CD4-positive, CD25-positive, alpha-beta regulatory T cell (primary cell): ENCODE results near the gene C1orf35. TPM values are rescaled to one million over a fixed set of nuclear protein-coding genes. Genes with fewer than 3 reads are reported as not detected.
A peak's percentile ranks its signal among the peaks of the same experiment; 100 is the strongest.

Source experiments
- ATAC-seq, 2 donors: fragments of 150-1000 bp; cut with Tn5 transposase; one replicate each; pipeline ENCODE4 v1.10.0; 2021; ENCODE audit warnings: low read depth in 2 of 2, moderate number of reproducible peaks in 2 of 2, moderate library complexity in 1 of 2
- DNase-seq, 3 donors: peaks; one replicate each; pipeline versions ENCODE4 v3.0.0 to v3.0.0-alpha.2; 2012 to 2022; ENCODE audit warnings: mixed read lengths in 1 of 3
- H3K27ac ChIP-seq: one replicate; pipeline ENCODE4 v1.7.0; 2013; ENCODE audit warnings: mild to moderate bottlenecking, low read length; ENCODE audit not compliant: insufficient read depth, poor library complexity, severe bottlenecking
- H3K27me3 ChIP-seq: one replicate; pipeline ENCODE4 v1.7.0; 2013; ENCODE audit warnings: low read length; ENCODE audit not compliant: control insufficient read depth, insufficient read depth
- H3K36me3 ChIP-seq: one replicate; pipeline ENCODE4 v1.7.0; 2013; ENCODE audit warnings: mild to moderate bottlenecking, low read length, moderate library complexity; ENCODE audit not compliant: control insufficient read depth, insufficient read depth
- H3K4me1 ChIP-seq: 2 replicates; pipeline ENCODE4 v1.7.0; 2013; ENCODE audit warnings: mild to moderate bottlenecking, low read length; ENCODE audit not compliant: insufficient read depth, control insufficient read depth, poor library complexity, severe bottlenecking
- H3K4me3 ChIP-seq: one replicate; pipeline ENCODE4 v1.7.0; 2013; ENCODE audit warnings: low read depth, mild to moderate bottlenecking, low read length, moderate library complexity
- H3K9me3 ChIP-seq, 2 experiments: 1 replicate in 1 of 2; 2 replicates in 1 of 2; pipeline ENCODE4 v1.7.0; 2013; ENCODE audit warnings: low read length in 2 of 2, mild to moderate bottlenecking in 1 of 2, moderate library complexity in 1 of 2; ENCODE audit not compliant: control insufficient read depth in 2 of 2
- H3K27ac Mint-ChIP-seq, 3 donors: one replicate each; pipeline ENCODE4 v1.8.0; 2020 to 2022; ENCODE audit warnings: mild to moderate bottlenecking in 3 of 3, mixed read lengths in 3 of 3, moderate library complexity in 2 of 3
- H3K27me3 Mint-ChIP-seq: one replicate; pipeline ENCODE4 v1.8.0; 2022; ENCODE audit warnings: mild to moderate bottlenecking, mixed read lengths
- H3K36me3 Mint-ChIP-seq: one replicate; pipeline ENCODE4 v1.8.0; 2020; ENCODE audit warnings: mixed read lengths
- H3K4me1 Mint-ChIP-seq, 4 donors: one replicate each; pipeline ENCODE4 v1.8.0; 2020 to 2022; ENCODE audit warnings: mixed read lengths in 4 of 4, mild to moderate bottlenecking in 1 of 4
- H3K4me3 Mint-ChIP-seq, 4 donors: one replicate each; pipeline ENCODE4 v1.8.0; 2020 to 2022; ENCODE audit warnings: mild to moderate bottlenecking in 4 of 4, mixed read lengths in 4 of 4, moderate library complexity in 3 of 4
- H3K9me3 Mint-ChIP-seq, 7 donors: one replicate each; pipeline ENCODE4 v1.8.0; 2020 to 2022; ENCODE audit warnings: mixed read lengths in 7 of 7, mild to moderate bottlenecking in 3 of 7, moderate library complexity in 2 of 7
- polyA plus RNA-seq, 4 donors: library from polyadenylated mRNA; unstranded; fragments of 300-500 nt; fragmentation: Illumina TruSeq; gene quantifications; one replicate each; pipeline ENCODE4 v1.2.3, GENCODE V29; 2021
- total RNA-seq: library from RNA; stranded (reverse); gene quantifications from one replicate; pipeline ENCODE4 v1.2.3, GENCODE V29; 2022

C1orf35 gene
- total and polyA plus RNA-seq, 5 donors from 2014 or later, result 18.0 to 24.0 (median 21.4) TPM

DNA sequence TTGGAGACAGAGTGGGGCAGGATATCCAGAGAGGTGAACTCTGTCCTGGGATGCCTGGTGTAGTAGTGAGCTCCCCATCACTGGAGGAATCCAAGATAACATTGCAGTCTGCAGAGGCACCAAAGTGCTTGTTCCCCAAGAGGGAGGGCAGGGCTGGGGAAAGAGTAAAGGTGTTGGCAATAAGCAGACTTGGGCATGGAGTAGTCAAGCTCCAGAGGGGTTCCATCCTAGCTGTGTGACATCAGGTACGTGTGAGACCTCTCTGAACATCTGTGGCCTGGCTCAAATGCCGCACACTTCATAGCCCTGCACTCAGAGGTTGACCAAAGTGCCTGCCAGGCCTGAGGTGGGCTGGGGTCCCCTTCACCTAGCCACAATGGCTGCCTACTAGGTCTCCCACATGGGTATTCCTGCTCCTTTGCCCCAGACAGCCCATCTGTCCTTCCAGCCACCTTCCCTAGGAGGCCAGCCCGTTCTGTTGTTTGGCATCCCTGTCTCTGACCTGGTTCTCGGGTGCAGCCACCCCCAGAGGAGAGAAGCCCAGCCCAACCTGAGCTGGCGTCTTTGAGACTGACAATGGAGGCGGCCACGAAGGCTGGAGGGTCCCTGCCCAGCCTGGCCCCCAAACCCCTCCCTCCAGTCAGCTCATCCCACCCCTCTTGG lies 23.4 kb downstream of the C1orf35 start:
- Histone ChIP-seq H3K27me3 (no peaks in the 10 kb centered on the region), H3K36me3 (no peaks in the 10 kb centered on the region), H3K4me3 (no peak overlapping the region), H3K27ac (no peak overlapping the region), H3K9me3 (no peaks in the 10 kb centered on the region), H3K4me1 (peaks cover 31% of the 10 kb centered on the region)
- no peak for DNase-seq
- Mint-ChIP-seq H3K36me3 (no peaks in the 10 kb centered on the region), H3K27me3 (no peaks in the 10 kb centered on the region), H3K4me3 (peak overlapping the region; percentile 68 to 89 (median 76)), H3K27ac (peak overlapping the region in 1 of 3 donors; percentile 14), H3K4me1 (peaks cover 5 to 42% (median 23%) of the 10 kb centered on the region in 4 donors), H3K9me3 (no peaks in the 10 kb centered on the region)
- no peak for ATAC-seq

DNA sequence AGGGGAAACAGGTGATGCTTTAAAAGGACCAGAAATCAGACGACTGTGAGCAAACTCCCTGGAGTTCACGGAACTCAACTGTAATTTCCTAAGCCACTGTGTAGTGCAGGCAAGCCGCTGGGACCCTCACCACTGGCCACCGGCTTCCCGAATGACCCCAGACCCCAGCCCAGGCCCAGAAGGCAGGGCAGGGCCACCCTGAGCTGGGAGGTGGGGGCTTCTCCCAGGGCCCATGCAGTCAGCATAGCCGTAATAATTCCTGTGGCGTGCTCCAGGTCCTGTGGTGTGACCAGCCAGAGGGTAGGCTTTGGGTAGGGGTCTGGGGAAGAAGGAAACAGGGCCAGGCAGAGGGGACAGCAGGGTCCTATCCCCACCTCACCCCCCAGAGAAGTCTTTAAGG lies 24.1 kb downstream of the C1orf35 start:
- H3K4me3 Mint-ChIP-seq, result peak overlapping the region in 2 of 4 donors; percentile 72 to 89
- no peak for ATAC-seq
- no peaks in the 10 kb centered on the region for H3K9me3 ChIP-seq
- H3K27ac Mint-ChIP-seq, result no peak overlapping the region
- H3K36me3 ChIP-seq, result no peaks in the 10 kb centered on the region
- DNase-seq, result no peak
- no peak overlapping the region for H3K4me3 ChIP-seq
- H3K4me1 ChIP-seq, result peaks cover 23% of the 10 kb centered on the region
- H3K9me3 Mint-ChIP-seq, result no peaks in the 10 kb centered on the region
- H3K27ac ChIP-seq, result no peak overlapping the region
- no peaks in the 10 kb centered on the region for H3K36me3 Mint-ChIP-seq
- H3K4me1 Mint-ChIP-seq, result peaks cover 0 to 39% (median 16%) of the 10 kb centered on the region in 4 donors
- H3K27me3 ChIP-seq, result no peaks in the 10 kb centered on the region
- H3K27me3 Mint-ChIP-seq, result no peaks in the 10 kb centered on the region

- Mint-ChIP-seq H3K4me3 (no peak overlapping the region), H3K36me3 (no peaks in the 10 kb centered on the region), H3K4me1 (peaks cover 0 to 34% (median 11%) of the 10 kb centered on the region in 4 donors), H3K9me3 (no peaks in the 10 kb centered on the region), H3K27me3 (no peaks in the 10 kb centered on the region), H3K27ac (peak overlapping the region in 2 of 3 donors; percentile 14 to 68)
- Histone ChIP-seq H3K9me3 (no peaks in the 10 kb centered on the region), H3K27ac (no peak overlapping the region), H3K36me3 (no peaks in the 10 kb centered on the region), H3K4me1 (peaks cover 14% of the 10 kb centered on the region), H3K27me3 (no peaks in the 10 kb centered on the region), H3K4me3 (no peak overlapping the region)
- DNase-seq, result no peak
- no peak for ATAC-seq
Measured at GRCh38 chr1:228077565-228078330, 25.4 kb downstream of the C1orf35 start.

DNA sequence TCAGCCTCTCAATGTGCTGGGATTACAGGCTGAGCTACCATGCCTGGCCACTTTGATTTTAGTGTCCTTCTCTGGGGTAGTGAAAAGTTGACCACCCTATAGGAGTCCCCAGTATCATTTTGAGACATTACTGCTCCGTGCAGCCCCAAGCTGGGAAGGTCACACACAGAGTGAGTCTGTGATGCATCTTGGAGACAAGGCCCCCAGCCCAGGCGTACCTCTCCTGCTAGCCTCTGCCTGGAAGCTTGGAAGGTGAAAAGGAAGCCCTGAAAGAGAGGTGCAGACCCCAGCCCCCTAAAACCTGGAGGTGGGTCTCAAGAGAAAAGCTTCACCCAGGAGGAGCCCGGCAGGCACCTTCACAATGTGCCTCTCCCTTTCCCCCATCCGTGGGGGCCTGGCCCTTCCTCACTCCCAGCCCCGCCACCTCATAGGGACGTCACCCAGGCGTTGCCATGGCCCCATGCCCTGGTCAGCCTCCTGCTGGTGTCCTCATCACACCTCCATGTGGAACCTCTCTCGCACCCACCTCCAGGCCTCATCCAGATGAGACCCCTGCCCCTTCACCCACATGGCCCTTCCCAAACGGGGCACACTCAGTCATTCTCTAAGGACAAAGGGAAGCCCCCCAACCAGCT lies 26.2 kb downstream of the C1orf35 start:
- no peak overlapping the region for H3K4me3 Mint-ChIP-seq
- no peak for ATAC-seq

DNA sequence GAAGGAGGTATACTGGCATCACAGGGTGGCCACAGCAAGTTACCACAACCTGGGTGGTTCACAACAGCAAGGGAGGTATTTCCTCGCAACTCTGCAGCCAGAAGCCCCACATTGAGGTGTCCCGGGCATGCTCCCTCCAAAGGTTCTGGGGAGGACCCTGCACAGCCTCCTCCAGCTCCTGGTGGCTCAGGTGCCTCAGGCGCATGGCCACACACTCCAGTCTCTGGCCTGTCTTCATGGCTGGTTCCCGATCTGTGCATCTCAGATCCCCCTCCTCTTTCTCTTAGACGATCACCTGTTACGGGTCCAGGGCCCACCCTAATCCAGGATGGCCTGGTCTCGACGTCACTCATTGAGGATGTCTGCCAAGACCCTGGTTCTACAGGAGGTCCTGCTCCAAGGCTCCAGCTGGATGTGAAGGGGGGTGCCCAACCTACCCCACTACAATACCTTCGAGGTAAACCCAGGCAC lies 27.3 kb downstream of the C1orf35 start:
- no peak for DNase-seq
- Mint-ChIP-seq H3K9me3 (no peaks in the 10 kb centered on the region), H3K4me3 (no peak overlapping the region), H3K27me3 (no peaks in the 10 kb centered on the region), H3K27ac (no peak overlapping the region), H3K36me3 (no peaks in the 10 kb centered on the region), H3K4me1 (peaks cover 0 to 30% (median 12%) of the 10 kb centered on the region in 4 donors)
- no peak for ATAC-seq
- Histone ChIP-seq H3K27ac (no peak overlapping the region), H3K9me3 (no peaks in the 10 kb centered on the region), H3K4me3 (no peak overlapping the region), H3K27me3 (no peaks in the 10 kb centered on the region), H3K4me1 (peaks cover 2% of the 10 kb centered on the region), H3K36me3 (no peaks in the 10 kb centered on the region)

More for the DNA sequence above, 26.2 kb downstream of the C1orf35 start:
- Histone ChIP-seq H3K27me3 (no peaks in the 10 kb centered on the region), H3K9me3 (no peaks in the 10 kb centered on the region), H3K4me1 (peaks cover 12% of the 10 kb centered on the region), H3K27ac (no peak overlapping the region), H3K4me3 (no peak overlapping the region), H3K36me3 (no peaks in the 10 kb centered on the region)
- no peaks in the 10 kb centered on the region for H3K27me3 Mint-ChIP-seq
- peak overlapping the region in 1 of 3 donors; percentile 68 for H3K27ac Mint-ChIP-seq
- peaks cover 0 to 37% (median 12%) of the 10 kb centered on the region in 4 donors for H3K4me1 Mint-ChIP-seq
- no peak for DNase-seq
- H3K36me3 Mint-ChIP-seq, result no peaks in the 10 kb centered on the region
- H3K9me3 Mint-ChIP-seq, result no peaks in the 10 kb centered on the region

- H3K4me1 Mint-ChIP-seq, result peaks cover 0 to 28% (median 12%) of the 10 kb centered on the region in 4 donors
- DNase-seq, result no peak
Measured at GRCh38 chr1:228074954-228075730, 28.0 kb downstream of the C1orf35 start.

DNA sequence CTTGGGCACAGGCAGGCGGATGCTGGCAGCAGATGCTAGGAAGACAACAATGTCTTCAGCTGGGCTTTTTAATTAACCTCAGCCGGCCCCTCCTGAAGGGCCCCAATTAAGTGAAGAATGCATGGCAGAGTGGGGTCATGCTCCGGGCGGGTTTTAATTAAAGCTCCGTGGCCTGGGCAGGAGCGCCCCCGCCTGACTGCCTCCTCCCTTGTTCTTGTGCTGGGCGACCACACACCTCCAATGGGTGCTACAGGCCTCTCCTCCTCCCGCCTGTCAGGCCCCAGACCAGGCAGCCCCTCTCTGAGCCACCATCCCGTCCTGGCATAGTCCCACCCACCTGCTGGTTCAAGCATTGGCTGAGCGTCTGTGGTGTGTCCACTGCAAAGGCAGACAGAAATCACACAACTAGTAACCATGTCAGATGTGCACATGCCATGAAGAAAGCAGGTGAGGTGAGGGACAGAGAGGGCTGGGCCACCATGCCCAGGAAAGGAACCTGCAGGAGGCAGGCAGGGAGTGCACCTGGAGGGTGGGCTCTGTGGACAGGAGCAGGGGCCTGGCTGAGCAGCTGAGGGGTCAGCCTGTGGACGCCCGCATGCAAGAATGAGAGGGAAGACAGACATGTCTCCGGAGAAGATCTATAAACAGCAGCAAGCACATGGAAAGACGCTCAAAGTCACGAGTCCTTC lies 29.1 kb downstream of the C1orf35 start:
- H3K9me3 Mint-ChIP-seq, result no peaks in the 10 kb centered on the region
- H3K27me3 ChIP-seq, result no peaks in the 10 kb centered on the region
- peaks cover 0 to 21% (median 11%) of the 10 kb centered on the region in 4 donors for H3K4me1 Mint-ChIP-seq
- H3K27ac Mint-ChIP-seq, result no peak overlapping the region
- ATAC-seq, result no peak
- no peaks in the 10 kb centered on the region for H3K36me3 ChIP-seq
- H3K4me1 ChIP-seq, result no peaks in the 10 kb centered on the region
- H3K4me3 Mint-ChIP-seq, result no peak overlapping the region
- H3K27me3 Mint-ChIP-seq, result no peaks in the 10 kb centered on the region
- DNase-seq, result no peak
- H3K36me3 Mint-ChIP-seq, result no peaks in the 10 kb centered on the region
- no peak overlapping the region for H3K4me3 ChIP-seq
- no peak overlapping the region for H3K27ac ChIP-seq
- H3K9me3 ChIP-seq, result no peaks in the 10 kb centered on the region

More at GRCh38 chr1:228074954-228075730, 28.0 kb downstream of the C1orf35 start:
- no peaks in the 10 kb centered on the region for H3K27me3 Mint-ChIP-seq
- no peak overlapping the region for H3K4me3 Mint-ChIP-seq
- H3K9me3 Mint-ChIP-seq, result no peaks in the 10 kb centered on the region
- Histone ChIP-seq H3K27ac (no peak overlapping the region), H3K9me3 (no peaks in the 10 kb centered on the region), H3K36me3 (no peaks in the 10 kb centered on the region), H3K4me3 (no peak overlapping the region), H3K4me1 (no peaks in the 10 kb centered on the region), H3K27me3 (no peaks in the 10 kb centered on the region)
- H3K36me3 Mint-ChIP-seq, result no peaks in the 10 kb centered on the region
- H3K27ac Mint-ChIP-seq, result no peak overlapping the region
- ATAC-seq, result no peak
